Left ventricle myocardium inferior (tissue), 1 donor: ENCODE results near the gene UBE2E2. TPM values are rescaled to one million over a fixed set of nuclear protein-coding genes. Genes with fewer than 3 reads are reported as not detected.
A peak's percentile ranks its signal among the peaks of the same experiment; 100 is the strongest.

ENCODE experiments used
- DNase-seq: peaks from one replicate; pipeline ENCODE4 v3.0.0-alpha.2; 2020
- H3K27ac ChIP-seq: fragments of 200-600 bp; replicated peaks from 2 replicates; pipeline ENCODE4 v1.8.0; 2021
- H3K27me3 ChIP-seq: fragments of 200-600 bp; 2 replicates; pipeline ENCODE4 v1.8.0; 2021; ENCODE audit warnings: low read depth
- H3K36me3 ChIP-seq: fragments of 200-600 bp; 2 replicates; pipeline ENCODE4 v1.8.0; 2021
- H3K4me1 ChIP-seq: fragments of 200-600 bp; 2 replicates; pipeline ENCODE4 v1.8.0; 2021
- H3K4me3 ChIP-seq: fragments of 200-600 bp; 2 replicates; pipeline ENCODE4 v1.8.0; 2021; ENCODE audit warnings: mild to moderate bottlenecking, moderate library complexity
- H3K9me3 ChIP-seq: fragments of 200-600 bp; replicated peaks from 2 replicates; pipeline ENCODE4 v1.8.0; 2021
- intact Hi-C: fragments of 100-400 bp; cut with micrococcal nuclease; formaldehyde crosslinking; loops from one replicate; pipeline ENCODE4 v1.11.0; 2022
- long read RNA-seq: library from polyadenylated mRNA; unstranded; transcript quantifications from one replicate; pipeline ENCODE4 v2.0.0, GENCODE V29; 2021
- total RNA-seq: library from RNA; stranded (reverse); fragmentation: NEBNext Ultra II Directional; extraction: Animal tissue kit (Norgen Biotek cat#: 25700); gene quantifications from one replicate; pipeline ENCODE4 v1.2.1, GENCODE V29; 2021
- TF ChIP-seq, protein P1 (sequence below): fragments of 200-600 bp; IDR thresholded peaks from 2 replicates; pipeline ENCODE4 v1.8.0; 2021; ENCODE audit warnings: antibody characterized with exemption, mild to moderate bottlenecking, borderline replicate concordance
- donor health status: DM: no; HTN: yes; CAD: no; lungs with severe emphysema.

Gene UBE2E2
- total RNA-seq: 47.2 TPM
- long read RNA-seq, partial matches to known transcripts: 1 of 1 reads
- long read RNA-seq, other reads (novel, unspliced or antisense): 0 of 1 reads

DNA sequence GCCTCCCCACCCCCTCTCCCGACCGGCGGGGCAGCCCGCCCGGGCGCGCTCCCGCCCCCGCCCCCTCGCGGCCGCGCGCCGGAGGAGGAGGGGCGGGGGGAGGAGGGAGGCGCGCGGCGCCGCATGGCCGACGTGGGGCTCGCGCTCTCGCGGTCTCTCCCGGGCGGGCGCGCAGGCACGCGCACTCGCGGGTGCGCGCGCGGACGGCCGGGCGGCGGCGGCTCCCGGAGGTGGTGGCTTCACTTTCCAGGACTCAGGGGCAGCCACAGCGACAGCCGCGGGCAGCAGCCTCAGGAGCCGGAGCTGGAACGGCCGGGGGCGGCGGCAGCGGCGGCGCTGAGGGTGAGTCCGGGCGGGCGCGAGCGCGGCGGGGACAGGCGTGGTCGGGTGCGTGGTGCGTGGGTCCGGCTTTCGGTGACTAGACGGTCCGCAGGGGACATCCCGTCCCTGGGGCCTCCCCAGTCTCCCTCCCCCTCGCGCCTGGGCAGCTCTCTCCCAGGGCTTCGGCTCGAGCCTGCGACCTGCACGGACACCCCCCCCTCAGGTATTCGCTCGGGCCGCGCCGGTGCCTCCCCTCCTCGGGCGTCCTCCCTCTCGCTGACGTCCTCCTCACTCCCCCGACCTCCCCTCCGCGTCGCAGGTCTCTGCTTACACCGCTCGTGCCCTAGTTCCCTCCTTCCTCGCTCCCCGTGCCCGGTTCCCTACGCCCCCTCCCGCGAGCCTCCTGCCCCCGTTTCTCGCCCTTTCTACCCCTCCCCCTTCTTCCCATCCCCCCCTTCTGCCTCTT lies at the start of gene UBE2E2:
Gene UBE2E2, plus strand, starts transcription at position 407 of the 787 bp plus-strand sequence.
- TF ChIP-seq, protein P1, sequence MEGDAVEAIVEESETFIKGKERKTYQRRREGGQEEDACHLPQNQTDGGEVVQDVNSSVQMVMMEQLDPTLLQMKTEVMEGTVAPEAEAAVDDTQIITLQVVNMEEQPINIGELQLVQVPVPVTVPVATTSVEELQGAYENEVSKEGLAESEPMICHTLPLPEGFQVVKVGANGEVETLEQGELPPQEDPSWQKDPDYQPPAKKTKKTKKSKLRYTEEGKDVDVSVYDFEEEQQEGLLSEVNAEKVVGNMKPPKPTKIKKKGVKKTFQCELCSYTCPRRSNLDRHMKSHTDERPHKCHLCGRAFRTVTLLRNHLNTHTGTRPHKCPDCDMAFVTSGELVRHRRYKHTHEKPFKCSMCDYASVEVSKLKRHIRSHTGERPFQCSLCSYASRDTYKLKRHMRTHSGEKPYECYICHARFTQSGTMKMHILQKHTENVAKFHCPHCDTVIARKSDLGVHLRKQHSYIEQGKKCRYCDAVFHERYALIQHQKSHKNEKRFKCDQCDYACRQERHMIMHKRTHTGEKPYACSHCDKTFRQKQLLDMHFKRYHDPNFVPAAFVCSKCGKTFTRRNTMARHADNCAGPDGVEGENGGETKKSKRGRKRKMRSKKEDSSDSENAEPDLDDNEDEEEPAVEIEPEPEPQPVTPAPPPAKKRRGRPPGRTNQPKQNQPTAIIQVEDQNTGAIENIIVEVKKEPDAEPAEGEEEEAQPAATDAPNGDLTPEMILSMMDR: no peak
- Histone ChIP-seq H3K27me3 (no peaks in the 10 kb centered on the region), H3K4me3 (peak within 1 kb of the TSS; percentile 97), H3K36me3 (no peaks in the 10 kb centered on the region), H3K9me3 (no peaks in the 10 kb centered on the region), H3K4me1 (peaks cover 47% of the 10 kb centered on the region), H3K27ac (peak within 1 kb of the TSS; percentile 89)
- intact Hi-C loops: no loop called here
- peak; percentile 76 for DNase-seq

- DNase-seq: no peak
- TF ChIP-seq, protein P1: no peak
- H3K27ac ChIP-seq: no peak overlapping the region
- peaks cover 19% of the 10 kb centered on the region for H3K9me3 ChIP-seq
- H3K4me3 ChIP-seq: no peak overlapping the region
- intact Hi-C loops: no loop called here
- H3K4me1 ChIP-seq: no peaks in the 10 kb centered on the region
- H3K36me3 ChIP-seq: no peaks in the 10 kb centered on the region
- no peaks in the 10 kb centered on the region for H3K27me3 ChIP-seq
Observed at GRCh38 chr3:23153436-23153835, 49.7 kb upstream of the UBE2E2 start.

DNA sequence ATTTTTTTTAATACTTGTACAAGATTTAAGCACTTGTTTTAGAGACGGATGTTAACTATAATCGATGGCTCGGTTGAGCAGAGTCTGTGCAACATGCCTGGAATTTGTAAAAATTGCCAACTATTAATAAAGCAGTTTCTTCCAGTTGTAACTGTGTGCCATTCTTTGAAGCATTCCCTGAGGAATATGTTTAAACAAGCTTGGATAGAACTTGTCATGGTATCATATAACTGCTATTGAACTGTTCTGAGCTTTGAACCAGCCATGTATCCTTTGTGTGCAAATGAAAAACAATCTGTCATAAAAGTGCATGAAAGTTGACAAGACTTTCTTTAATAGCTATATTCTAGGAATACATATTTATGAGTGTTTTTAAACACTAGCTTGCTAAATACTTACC lies 45.8 kb upstream of the UBE2E2 start:
- H3K9me3 ChIP-seq: peaks cover 19% of the 10 kb centered on the region
- intact Hi-C loops: no loop called here
- DNase-seq: no peak
- H3K4me1 ChIP-seq: peaks cover 6% of the 10 kb centered on the region
- no peaks in the 10 kb centered on the region for H3K36me3 ChIP-seq
- H3K4me3 ChIP-seq: no peak overlapping the region
- TF ChIP-seq, protein P1: no peak
- H3K27ac ChIP-seq: no peak overlapping the region
- no peaks in the 10 kb centered on the region for H3K27me3 ChIP-seq

DNA sequence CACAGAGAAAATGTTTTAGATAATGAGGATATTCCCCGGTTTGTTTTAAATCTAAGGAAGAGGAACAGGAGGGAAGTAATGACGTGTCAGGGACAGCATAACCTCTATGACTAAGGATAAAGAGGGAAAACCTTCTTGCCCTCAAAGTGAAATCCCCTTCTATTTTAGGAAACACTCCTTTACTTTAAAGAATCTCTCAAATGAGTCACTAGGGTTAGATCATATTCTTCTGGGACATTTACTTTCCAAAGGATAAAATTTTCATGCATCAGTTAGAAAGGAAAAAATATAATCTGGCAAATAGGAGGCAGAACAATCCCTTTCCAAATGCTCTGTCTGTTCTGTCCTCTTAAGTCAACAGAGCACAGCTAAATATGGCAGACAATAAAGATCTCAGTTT lies 43.2 kb upstream of the UBE2E2 start:
- TF ChIP-seq, protein P1: no peak
- H3K36me3 ChIP-seq: no peaks in the 10 kb centered on the region
- intact Hi-C loops: no loop called here
- H3K27ac ChIP-seq: no peak overlapping the region
- no peak overlapping the region for H3K4me3 ChIP-seq
- H3K4me1 ChIP-seq: peaks cover 6% of the 10 kb centered on the region
- peaks cover 11% of the 10 kb centered on the region for H3K9me3 ChIP-seq
- DNase-seq: no peak
- peaks cover 8% of the 10 kb centered on the region for H3K27me3 ChIP-seq

GRCh38 chr3:23161308-23161707 lies 41.8 kb upstream of the UBE2E2 start:
- H3K4me1 ChIP-seq: peaks cover 10% of the 10 kb centered on the region
- no peak overlapping the region for H3K27ac ChIP-seq
- TF ChIP-seq, protein P1: no peak
- intact Hi-C loops: no loop called here
- no peak for DNase-seq
- no peak overlapping the region for H3K4me3 ChIP-seq
- H3K36me3 ChIP-seq: no peaks in the 10 kb centered on the region
- H3K27me3 ChIP-seq: peaks cover 8% of the 10 kb centered on the region
- no peaks in the 10 kb centered on the region for H3K9me3 ChIP-seq
